Progenitor cell of endocrine pancreas (in vitro differentiated cells): Measurements from ENCODE around the gene PTPN14. TPM values are rescaled to one million over a fixed set of nuclear protein-coding genes. Genes with fewer than 3 reads are reported as not detected.

Source experiments
- DNase-seq: peaks from one replicate; pipeline ENCODE4 v3.0.0; 2021; ENCODE audit warnings: low spot score; ENCODE audit not compliant: unreplicated experiment
- H3K27ac Mint-ChIP-seq: 2 replicates; pipeline ENCODE4 v1.8.0; 2021; ENCODE audit warnings: mild to moderate bottlenecking, moderate library complexity, mixed read lengths
- H3K27me3 Mint-ChIP-seq: 2 replicates; pipeline ENCODE4 v1.8.0; 2021; ENCODE audit warnings: mixed read lengths
- H3K36me3 Mint-ChIP-seq: 2 replicates; pipeline ENCODE4 v1.8.0; 2022; ENCODE audit warnings: mixed read lengths; ENCODE audit not compliant: insufficient read depth
- H3K4me1 Mint-ChIP-seq: 2 replicates; pipeline ENCODE4 v1.8.0; 2021; ENCODE audit warnings: low read depth, mixed read lengths
- H3K4me3 Mint-ChIP-seq: 2 replicates; pipeline ENCODE4 v1.8.0; 2021; ENCODE audit warnings: low read depth, mild to moderate bottlenecking, moderate library complexity, mixed read lengths
- H3K9me3 Mint-ChIP-seq: 2 replicates; pipeline ENCODE4 v1.8.0; 2021; ENCODE audit warnings: low read depth, mixed read lengths
- total RNA-seq: library from RNA; stranded (reverse); gene quantifications from 2 replicates; pipeline ENCODE4 v1.2.1, GENCODE V29; 2021
- TF ChIP-seq, protein P1 (sequence below): fragments of 200-600 bp; sonication (generic); IDR thresholded peaks from one replicate; pipeline ENCODE4 v1.5.0; 2021; ENCODE audit warnings: antibody characterized with exemption, mild to moderate bottlenecking; ENCODE audit not compliant: unreplicated experiment

PTPN14 gene
- total RNA-seq, 1 donor from 2014 or later: 37.0 TPM

DNA sequence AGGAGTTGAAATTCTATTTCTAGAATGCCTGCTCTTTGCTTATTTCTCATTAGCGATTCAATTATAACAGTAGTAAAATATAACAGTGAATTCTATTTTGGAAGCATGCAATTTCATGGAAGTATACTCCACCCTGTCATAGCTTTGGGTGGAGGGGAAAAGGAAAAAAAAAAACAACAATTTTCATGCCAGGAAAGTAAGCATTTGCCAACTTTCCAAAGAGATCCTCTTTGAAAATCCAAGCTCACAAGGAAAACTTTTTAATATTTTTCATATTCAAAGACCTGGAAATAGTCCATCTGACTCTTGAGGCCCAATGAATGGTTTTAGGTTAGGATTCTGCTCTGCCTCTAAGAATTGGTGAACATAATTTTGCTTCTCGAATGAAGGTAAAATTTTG lies 134.5 kb downstream of the PTPN14 start:
- Mint-ChIP-seq H3K4me1 (peaks cover 14% of the 10 kb centered on the region), H3K27me3 (no peaks in the 10 kb centered on the region), H3K36me3 (peaks cover 5% of the 10 kb centered on the region), H3K4me3 (no peak overlapping the region), H3K9me3 (peaks cover 3% of the 10 kb centered on the region), H3K27ac (no peak overlapping the region)
- TF ChIP-seq, protein P1, sequence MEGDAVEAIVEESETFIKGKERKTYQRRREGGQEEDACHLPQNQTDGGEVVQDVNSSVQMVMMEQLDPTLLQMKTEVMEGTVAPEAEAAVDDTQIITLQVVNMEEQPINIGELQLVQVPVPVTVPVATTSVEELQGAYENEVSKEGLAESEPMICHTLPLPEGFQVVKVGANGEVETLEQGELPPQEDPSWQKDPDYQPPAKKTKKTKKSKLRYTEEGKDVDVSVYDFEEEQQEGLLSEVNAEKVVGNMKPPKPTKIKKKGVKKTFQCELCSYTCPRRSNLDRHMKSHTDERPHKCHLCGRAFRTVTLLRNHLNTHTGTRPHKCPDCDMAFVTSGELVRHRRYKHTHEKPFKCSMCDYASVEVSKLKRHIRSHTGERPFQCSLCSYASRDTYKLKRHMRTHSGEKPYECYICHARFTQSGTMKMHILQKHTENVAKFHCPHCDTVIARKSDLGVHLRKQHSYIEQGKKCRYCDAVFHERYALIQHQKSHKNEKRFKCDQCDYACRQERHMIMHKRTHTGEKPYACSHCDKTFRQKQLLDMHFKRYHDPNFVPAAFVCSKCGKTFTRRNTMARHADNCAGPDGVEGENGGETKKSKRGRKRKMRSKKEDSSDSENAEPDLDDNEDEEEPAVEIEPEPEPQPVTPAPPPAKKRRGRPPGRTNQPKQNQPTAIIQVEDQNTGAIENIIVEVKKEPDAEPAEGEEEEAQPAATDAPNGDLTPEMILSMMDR: no peak
- DNase-seq: no peak

DNA sequence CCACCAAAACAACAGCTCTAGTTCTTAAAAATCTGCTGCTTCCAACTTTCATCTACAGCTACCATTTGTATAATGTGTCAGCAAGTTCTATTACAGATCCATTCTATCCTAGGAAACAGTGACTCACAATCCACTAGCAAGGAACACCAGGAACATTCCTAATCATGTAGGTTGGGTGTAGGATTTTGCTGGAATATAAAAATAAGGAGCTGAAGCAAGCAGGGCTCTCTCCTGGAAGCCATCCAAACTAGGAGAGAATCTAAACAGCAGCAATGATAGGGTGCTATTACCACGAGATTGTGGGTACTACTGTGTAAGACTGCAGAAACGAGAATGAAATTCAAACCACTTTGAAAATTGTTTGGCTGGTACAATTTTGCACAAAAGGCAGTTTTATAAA lies 135.0 kb downstream of the PTPN14 start:
- peaks cover 14% of the 10 kb centered on the region for H3K4me1 Mint-ChIP-seq
- peaks cover 2% of the 10 kb centered on the region for H3K36me3 Mint-ChIP-seq
- H3K27ac Mint-ChIP-seq: no peak overlapping the region
- no peaks in the 10 kb centered on the region for H3K9me3 Mint-ChIP-seq
- no peaks in the 10 kb centered on the region for H3K27me3 Mint-ChIP-seq
- no peak for DNase-seq
- no peak overlapping the region for H3K4me3 Mint-ChIP-seq
- TF ChIP-seq, protein P1: no peak

DNA sequence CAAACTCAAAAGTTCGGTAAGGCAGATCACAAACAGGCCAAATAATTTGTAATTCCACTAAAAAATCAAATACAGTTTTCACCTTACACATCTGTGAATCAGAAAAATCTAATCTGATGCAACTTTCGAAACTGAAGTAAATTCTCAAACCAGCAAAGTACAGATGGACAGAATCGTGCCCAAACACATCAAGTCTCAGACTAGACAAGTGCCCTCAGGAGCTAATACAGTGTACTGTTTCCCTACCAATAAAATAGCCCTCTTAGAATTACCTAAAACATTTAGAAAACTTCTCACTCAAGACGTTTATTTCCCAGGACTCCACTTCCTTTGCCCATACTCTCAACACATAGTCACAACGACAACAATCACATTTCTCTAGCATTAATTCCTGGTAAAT lies 136.3 kb downstream of the PTPN14 start:
- Mint-ChIP-seq H3K4me3 (no peak overlapping the region), H3K27me3 (no peaks in the 10 kb centered on the region), H3K27ac (no peak overlapping the region), H3K4me1 (peaks cover 12% of the 10 kb centered on the region), H3K9me3 (peaks cover 8% of the 10 kb centered on the region), H3K36me3 (peaks cover 10% of the 10 kb centered on the region)
- TF ChIP-seq, protein P1: no peak
- no peak for DNase-seq

DNA sequence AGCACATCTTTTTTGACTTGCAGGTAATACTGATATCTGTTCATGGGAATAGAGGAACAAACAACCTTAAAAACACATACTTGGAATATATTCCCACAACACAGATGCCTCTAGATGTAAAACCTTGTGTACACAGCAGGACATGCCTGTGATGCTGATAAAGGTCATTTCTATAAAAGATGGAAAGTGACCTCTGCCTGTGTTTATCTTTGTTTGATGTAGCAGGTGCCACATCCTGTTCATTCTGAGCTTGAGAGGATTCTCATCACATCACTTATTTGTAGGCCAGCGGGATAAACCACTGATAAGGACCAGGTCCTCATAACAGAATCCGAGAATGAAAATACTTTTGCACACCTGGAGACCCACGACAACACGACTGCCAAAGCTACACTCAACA lies 136.7 kb downstream of the PTPN14 start:
- no peak for DNase-seq
- Mint-ChIP-seq H3K27ac (no peak overlapping the region), H3K4me3 (no peak overlapping the region), H3K27me3 (no peaks in the 10 kb centered on the region), H3K9me3 (peaks cover 8% of the 10 kb centered on the region), H3K4me1 (peaks cover 9% of the 10 kb centered on the region), H3K36me3 (peaks cover 10% of the 10 kb centered on the region)
- TF ChIP-seq, protein P1: no peak

DNA sequence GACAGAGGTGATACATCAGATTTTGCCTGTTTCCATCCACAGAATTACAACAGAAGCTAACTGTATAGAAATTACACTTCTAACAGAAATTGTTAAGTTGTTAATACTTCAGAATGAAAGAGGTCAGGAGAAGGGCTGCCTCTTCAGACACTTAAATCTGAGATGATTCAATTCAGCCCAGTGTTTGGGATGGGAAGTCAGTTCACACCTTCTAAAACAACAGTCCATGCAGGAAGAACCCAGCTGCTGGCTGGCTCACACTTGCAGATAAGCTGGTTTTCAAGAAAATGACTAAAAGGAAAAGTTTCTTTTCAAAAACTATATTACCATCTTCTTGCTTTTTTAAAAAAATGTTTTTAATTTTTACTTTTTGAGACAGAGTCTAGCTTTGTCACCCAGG lies 138.1 kb downstream of the PTPN14 start:
- Mint-ChIP-seq H3K27me3 (no peaks in the 10 kb centered on the region), H3K36me3 (peaks cover 10% of the 10 kb centered on the region), H3K9me3 (peaks cover 8% of the 10 kb centered on the region), H3K4me3 (no peak overlapping the region), H3K4me1 (peaks cover 7% of the 10 kb centered on the region), H3K27ac (no peak overlapping the region)
- TF ChIP-seq, protein P1: no peak
- no peak for DNase-seq
